ENCODE results near the gene KLF6. TPM values are rescaled to one million over a fixed set of nuclear protein-coding genes. Genes with fewer than 3 reads are reported as not detected.

KLF6 gene
- total RNA-seq, 1 donor from 2014 or later, result 247 TPM

- Histone ChIP-seq H3K9me3 (no peaks in the 10 kb centered on the region), H3K27ac (no peak overlapping the region), H3K4me1 (peaks cover 8% of the 10 kb centered on the region), H3K36me3 (no peaks in the 10 kb centered on the region), H3K4me3 (no peak overlapping the region), H3K27me3 (no peaks in the 10 kb centered on the region)
- no peak for TF ChIP-seq CTCF (IDR thresholded peaks at IDR 0.05)
- ATAC-seq (no peak), DNase-seq (no peak)
- intact Hi-C loops (cut with DNase I), result no loop called here
Observed at GRCh38 chr10:3766046-3766756, 18.8 kb downstream of the KLF6 start.

- H3K4me3 ChIP-seq, result no peak overlapping the region
- intact Hi-C loops (cut with DNase I), result no loop called here
- H3K27me3 ChIP-seq, result no peaks in the 10 kb centered on the region
- H3K36me3 ChIP-seq, result no peaks in the 10 kb centered on the region
- TF ChIP-seq CTCF (IDR thresholded peaks at IDR 0.05), result no peak
- peak overlapping the region; percentile 51 for H3K27ac ChIP-seq
- no peaks in the 10 kb centered on the region for H3K9me3 ChIP-seq
- ATAC-seq (peak; percentile 53), DNase-seq (no peak)
- peaks cover 8% of the 10 kb centered on the region for H3K4me1 ChIP-seq
Observed at GRCh38 chr10:3765146-3765545, 19.9 kb downstream of the KLF6 start.

GRCh38 chr10:3764626-3765112 lies 20.3 kb downstream of the KLF6 start:
- DNase-seq, result no peak
- H3K9me3 ChIP-seq, result no peaks in the 10 kb centered on the region
- no peaks in the 10 kb centered on the region for H3K27me3 ChIP-seq
- peak overlapping the region; percentile 51 for H3K27ac ChIP-seq
- intact Hi-C loops (cut with DNase I), result no loop called here
- H3K36me3 ChIP-seq, result no peaks in the 10 kb centered on the region
- no peak for TF ChIP-seq CTCF (IDR thresholded peaks at IDR 0.05)
- H3K4me3 ChIP-seq, result no peak overlapping the region
- H3K4me1 ChIP-seq, result peaks cover 8% of the 10 kb centered on the region
- ATAC-seq, result no peak

GRCh38 chr10:3763852-3764625 lies 21.0 kb downstream of the KLF6 start:
- DNase-seq, result no peak
- Histone ChIP-seq H3K27ac (peak overlapping the region; percentile 51), H3K9me3 (no peaks in the 10 kb centered on the region), H3K4me1 (peaks cover 8% of the 10 kb centered on the region), H3K36me3 (no peaks in the 10 kb centered on the region), H3K4me3 (no peak overlapping the region), H3K27me3 (no peaks in the 10 kb centered on the region)
- intact Hi-C loops (cut with DNase I), result no loop called here
- ATAC-seq, result no peak
- no peak for TF ChIP-seq CTCF (IDR thresholded peaks at IDR 0.05)

GRCh38 chr10:3763035-3763456 lies 22.0 kb downstream of the KLF6 start:
- Histone ChIP-seq H3K36me3 (no peaks in the 10 kb centered on the region), H3K4me1 (peaks cover 8% of the 10 kb centered on the region), H3K9me3 (no peaks in the 10 kb centered on the region), H3K4me3 (no peak overlapping the region), H3K27ac (no peak overlapping the region), H3K27me3 (no peaks in the 10 kb centered on the region)
- ATAC-seq, result no peak
- DNase-seq, result no peak
- intact Hi-C loops (cut with DNase I), result no loop called here
- no peak for TF ChIP-seq CTCF (IDR thresholded peaks at IDR 0.05)
